Ovary (tissue), 9 donors: ENCODE data around the gene HLCS. TPM values are rescaled to one million over a fixed set of nuclear protein-coding genes. Genes with fewer than 3 reads are reported as not detected.
A peak's percentile ranks its signal among the peaks of the same experiment; 100 is the strongest.

Experiments
- DNase-seq, 5 donors: peaks; one replicate each; pipeline ENCODE4 v3.0.0-alpha.2; 2019 to 2020
- H3K27ac ChIP-seq, 2 donors: fragments of 200-600 bp; one replicate each; pipeline versions ENCODE4 v1.5.1 to v1.8.0; 2019 to 2022
- H3K27me3 ChIP-seq: fragments of 200-600 bp; one replicate; pipeline ENCODE4 v1.8.0; 2022
- H3K36me3 ChIP-seq: fragments of 200-600 bp; sonication (generic); one replicate; pipeline ENCODE4 v1.5.1; 2019
- H3K4me1 ChIP-seq: one replicate; pipeline ENCODE4 v1.8.1; 2013; ENCODE audit warnings: mild to moderate bottlenecking, moderate library complexity; ENCODE audit not compliant: insufficient read depth
- H3K4me3 ChIP-seq: fragments of 200-600 bp; sonication (generic); one replicate; pipeline ENCODE4 v1.5.1; 2017
- H3K9me3 ChIP-seq, 2 donors: fragments of 200-600 bp in 1 of 2; sonication (generic) in 1 of 2; one replicate each; pipeline versions ENCODE4 v1.5.1 to v1.8.1; 2013 to 2019; ENCODE audit warnings: mild to moderate bottlenecking in 1 of 2, moderate library complexity in 1 of 2
- CTCF ChIP-seq, 3 donors: fragments of 450-650 bp in 2 of 3; fragments of 200-600 bp in 1 of 3; IDR thresholded peaks; one replicate each; pipeline versions ENCODE4 v1.5.1 to v1.8.0; 2016 to 2022; ENCODE audit warnings: antibody characterized with exemption in 3 of 3, mild to moderate bottlenecking in 1 of 3
- EP300 ChIP-seq: sonication (generic); formaldehyde crosslinking; IDR thresholded peaks from one replicate; pipeline ENCODE4 v1.6.1; 2017; ENCODE audit warnings: antibody characterized with exemption
- POLR2A ChIP-seq: fragments of 450-650 bp; IDR thresholded peaks from one replicate; pipeline ENCODE4 v1.6.1; 2017; ENCODE audit warnings: antibody characterized with exemption, mild to moderate bottlenecking, moderate library complexity
- WGBS, 3 donors: extraction: QIAGEN DNeasy Blood & Tissue Kit in 1 of 3; methylation state at CpG; one replicate each; pipeline versions ENCODE4 v1.1.5 to v1.1.7; 2013 to 2017; 5-methylcytosine and 5-hydroxymethylcytosine counted together
- intact Hi-C, 4 donors: fragments of 100-400 bp; cut with DNase I; formaldehyde crosslinking; loops; one replicate each; pipeline versions ENCODE4 v1.11.0 to v1.15.1; 2022 to 2023
- polyA plus RNA-seq, 2 donors: library from polyadenylated mRNA; stranded (reverse); fragments of 200-250 nt in 1 of 2; fragments of 350-450 nt in 1 of 2; fragmentation: Illumina TruSeq in 1 of 2; extraction: RNeasy Lipid Tissue Mini Kit (QIAGEN cat#74804) in 1 of 2; gene quantifications; one replicate each; pipeline ENCODE4 v1.2.3, GENCODE V29; 2013 to 2014
- total RNA-seq, 7 donors: library from RNA; depleted of rRNA in 2 of 7; stranded (reverse); fragments of >200 nt in 2 of 7; fragmentation: NEBNext Ultra II Directional in 3 of 7; extraction: Animal tissue kit (Norgen Biotek cat#: 25700) in 3 of 7; gene quantifications; one replicate each; pipeline versions ENCODE4 v1.1.0 to v1.2.4, GENCODE V29; 2016 to 2023
- donor health status: DM: no; HTN: no; CAD: no; lungs with moderate emphysema.
- donor health status: DM: no; HTN: no; CAD: no.
- donor health status: Bipolar disorder and iron deficiency.
- donor health status: DM: yes; HTN: yes; CAD: no.
- donor health status: DM: no; HTN: no; CAD: no.
- donor health status: DM: yes; HTN: yes; CAD: no.

HLCS gene
- total and polyA plus RNA-seq, 9 donors: 4.0 to 20.3 (median 12.4) TPM

GRCh38 chr21:36766511-36766910 lies 200.0 kb downstream of the HLCS start:
- no peaks in the 10 kb centered on the region for H3K36me3 ChIP-seq
- H3K9me3 ChIP-seq: no peaks in the 10 kb centered on the region
- no peak overlapping the region for H3K4me3 ChIP-seq
- intact Hi-C loops: no loop called here
- TF ChIP-seq EP300 (no peak), POLR2A (no peak), CTCF (IDR thresholded peaks at IDR 0.05) (no peak)
- DNase-seq: no peak
- H3K27ac ChIP-seq: no peak overlapping the region
- H3K4me1 ChIP-seq: peaks cover 6% of the 10 kb centered on the region
- H3K27me3 ChIP-seq: no peaks in the 10 kb centered on the region
- 92 to 96% (median 93%) methylated on average over 6 of the region's 6 CpGs for WGBS, 3 donors

GRCh38 chr21:36765229-36765628 lies 201.2 kb downstream of the HLCS start:
- no peaks in the 10 kb centered on the region for H3K27me3 ChIP-seq

GRCh38 chr21:36763305-36763704 lies 203.2 kb downstream of the HLCS start:
- H3K36me3 ChIP-seq: no peaks in the 10 kb centered on the region
- intact Hi-C loops: no loop called here
- 91 to 96% (median 96%) methylated on average over 6 of the region's 6 CpGs for WGBS, 3 donors

More at GRCh38 chr21:36765229-36765628, 201.2 kb downstream of the HLCS start:
- no peaks in the 10 kb centered on the region for H3K9me3 ChIP-seq
- no peaks in the 10 kb centered on the region for H3K36me3 ChIP-seq
- peaks cover 6% of the 10 kb centered on the region for H3K4me1 ChIP-seq
- 96 to 98% (median 97%) methylated on average over 4 of the region's 4 CpGs for WGBS, 3 donors
- no peak for DNase-seq
- intact Hi-C loops: no loop called here
- no peak overlapping the region for H3K4me3 ChIP-seq
- no peak overlapping the region for H3K27ac ChIP-seq
- no peak for TF ChIP-seq CTCF (IDR thresholded peaks at IDR 0.05)

GRCh38 chr21:36762642-36763041 lies 203.8 kb downstream of the HLCS start:
- Histone ChIP-seq H3K27me3 (no peaks in the 10 kb centered on the region), H3K4me1 (no peaks in the 10 kb centered on the region), H3K9me3 (no peaks in the 10 kb centered on the region), H3K4me3 (no peak overlapping the region), H3K27ac (no peak overlapping the region), H3K36me3 (no peaks in the 10 kb centered on the region)
- peak in 4 of 5 donors; percentile 35 to 74 (median 40) for DNase-seq
- 20 to 56% (median 35%) methylated on average over 9 of the region's 9 CpGs for WGBS, 3 donors
- TF ChIP-seq CTCF (IDR thresholded peaks at IDR 0.05) (no peak), POLR2A (no peak), EP300 (no peak)
- intact Hi-C loops: no loop called here

More at GRCh38 chr21:36763305-36763704, 203.2 kb downstream of the HLCS start:
- H3K4me1 ChIP-seq: no peaks in the 10 kb centered on the region
- no peak for TF ChIP-seq CTCF (IDR thresholded peaks at IDR 0.05)
- no peak overlapping the region for H3K4me3 ChIP-seq
- DNase-seq: no peak
- H3K27ac ChIP-seq: no peak overlapping the region
- no peaks in the 10 kb centered on the region for H3K27me3 ChIP-seq
- no peaks in the 10 kb centered on the region for H3K9me3 ChIP-seq

- Histone ChIP-seq H3K4me1 (no peaks in the 10 kb centered on the region), H3K4me3 (no peak overlapping the region), H3K9me3 (no peaks in the 10 kb centered on the region), H3K36me3 (no peaks in the 10 kb centered on the region), H3K27me3 (no peaks in the 10 kb centered on the region), H3K27ac (no peak overlapping the region)
- 95 to 98% (median 95%) methylated on average over 11 of the region's 11 CpGs for WGBS, 3 donors
- TF ChIP-seq POLR2A: no peak
- TF ChIP-seq EP300: no peak
- TF ChIP-seq CTCF (IDR thresholded peaks at IDR 0.05): no peak
- intact Hi-C loops: no loop called here
- no peak for DNase-seq
Observed at GRCh38 chr21:36761685-36762084, 204.8 kb downstream of the HLCS start.
